NCI-H146 treated with DMSO at 0.1 percent for 48 hours (cell line): ENCODE measurements around the gene SMG1.
A peak's percentile ranks its signal among the peaks of the same experiment; 100 is the strongest.
"Not testable (repeated sequence)": the region's sequence is repeated elsewhere in the genome, so short reads cannot be mapped to it uniquely, and the experiment has no call there.

Experiments
- DNase-seq: peaks from one replicate; lab custom pipeline; 2025; ENCODE audit not compliant: unreplicated experiment; lab: John Stamatoyannopoulos, UW

The SMG1 gene

DNA sequence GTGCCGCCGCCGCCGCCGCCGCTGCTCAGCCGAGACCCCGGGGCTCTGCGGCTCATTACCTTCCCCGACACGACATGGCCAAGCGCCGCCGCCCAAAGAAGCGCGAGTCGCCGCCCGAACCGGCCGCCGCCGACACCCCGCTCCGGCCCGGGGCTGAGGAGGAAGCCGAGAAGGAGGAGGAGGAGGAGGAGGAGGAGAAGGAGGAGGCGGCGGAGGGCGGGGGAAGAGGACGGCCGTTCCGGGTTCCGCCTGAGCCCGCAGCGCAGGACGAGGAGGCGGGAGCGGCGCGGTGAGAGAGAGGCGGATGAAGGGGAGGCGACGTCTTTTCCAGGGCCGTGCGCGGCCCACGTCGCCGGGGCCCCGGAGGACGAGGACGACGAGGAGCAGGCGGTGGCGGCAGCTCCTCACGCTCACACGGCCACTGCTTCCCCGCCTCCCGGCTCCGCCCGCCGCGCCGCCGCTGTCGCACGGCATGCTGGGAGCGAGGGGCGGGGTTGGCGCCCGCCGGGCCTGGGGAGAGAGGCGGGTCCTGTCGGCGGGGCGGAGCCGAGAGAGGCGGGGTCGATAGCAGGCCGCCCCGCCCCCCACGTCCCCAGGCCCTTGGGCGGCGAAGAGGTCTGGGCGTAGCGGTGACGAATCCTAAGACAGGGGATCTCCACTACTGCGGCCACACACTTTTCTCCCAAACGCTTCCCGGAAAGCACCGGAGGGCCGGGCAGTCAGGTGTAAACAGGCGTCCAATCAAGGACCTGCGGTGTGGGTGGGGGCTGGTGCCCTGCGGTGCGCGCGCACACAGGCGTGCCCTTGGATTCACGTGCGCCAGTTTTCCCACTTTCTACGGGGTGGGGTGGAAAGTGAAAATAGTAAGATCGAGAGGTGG is at the start of gene SMG1:
Gene SMG1, minus strand, starts transcription at position 423 of the 880 bp plus-strand sequence. Its CDS starts 367 bp downstream, at position 56.
- peak; percentile 89 for DNase-seq

- DNase-seq = no peak
These were observed 48.9 kb upstream of the SMG1 start for GRCh38 chr16:18975109-18975508.

DNA sequence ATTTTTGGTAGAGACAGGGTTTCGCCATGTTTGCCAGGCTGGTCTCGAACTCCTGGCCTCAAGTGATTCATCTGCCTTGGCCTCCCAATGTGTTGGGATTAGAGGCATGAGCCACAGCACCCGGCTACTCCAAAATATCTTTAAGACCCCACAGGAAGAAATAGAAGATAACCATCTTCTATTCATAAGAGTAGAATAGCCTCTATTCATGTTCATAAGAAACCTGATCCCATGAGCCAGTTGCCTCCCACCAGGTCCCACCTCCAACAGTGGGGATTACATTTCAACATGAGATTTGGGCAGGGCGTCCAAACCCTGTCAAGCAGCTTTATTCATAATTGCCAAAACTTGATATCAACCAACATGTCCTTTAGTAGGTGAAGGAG is 43.6 kb upstream of the SMG1 start:
- no peak for DNase-seq

DNA sequence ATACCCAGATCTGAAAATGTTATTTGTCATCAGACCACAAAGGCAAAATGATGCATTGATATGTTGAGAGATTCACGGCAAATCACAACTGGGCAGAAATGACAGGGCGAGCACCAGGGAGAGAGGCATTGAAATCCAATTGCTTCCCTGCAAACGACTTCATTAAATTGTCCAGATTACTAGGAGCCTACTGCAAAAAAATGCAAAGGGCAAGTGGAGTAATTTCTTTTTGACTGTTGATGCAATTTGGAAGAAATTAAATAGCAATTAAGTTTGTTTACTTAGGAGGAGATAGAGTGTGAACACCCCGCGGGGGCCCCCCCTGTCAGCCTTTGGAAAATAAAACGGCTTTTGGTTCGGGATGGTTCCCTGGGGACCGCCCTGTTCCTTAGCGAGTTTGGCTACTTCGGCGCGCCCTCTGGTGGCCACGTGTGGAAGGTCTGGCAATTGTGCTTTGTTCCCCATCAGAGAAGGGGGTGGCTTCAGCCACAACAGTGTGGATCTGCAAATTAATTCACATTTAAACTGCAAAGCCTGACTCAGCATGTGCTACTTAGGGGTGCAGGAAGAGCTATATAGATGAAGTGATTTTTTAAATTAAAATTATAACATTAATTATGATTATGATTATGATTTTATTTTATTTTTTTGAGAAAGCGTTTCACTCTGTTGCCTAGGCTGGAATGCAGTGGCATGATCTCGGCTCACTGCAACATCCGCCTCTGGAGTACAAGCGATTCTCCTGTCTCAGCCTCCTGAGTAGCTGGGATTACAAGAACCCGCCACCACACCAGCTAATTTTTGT is 43.0 kb upstream of the SMG1 start:
- DNase-seq = peak; percentile 88

GRCh38 chr16:18966791-18967190 is 40.6 kb upstream of the SMG1 start:
- no peak for DNase-seq

DNA sequence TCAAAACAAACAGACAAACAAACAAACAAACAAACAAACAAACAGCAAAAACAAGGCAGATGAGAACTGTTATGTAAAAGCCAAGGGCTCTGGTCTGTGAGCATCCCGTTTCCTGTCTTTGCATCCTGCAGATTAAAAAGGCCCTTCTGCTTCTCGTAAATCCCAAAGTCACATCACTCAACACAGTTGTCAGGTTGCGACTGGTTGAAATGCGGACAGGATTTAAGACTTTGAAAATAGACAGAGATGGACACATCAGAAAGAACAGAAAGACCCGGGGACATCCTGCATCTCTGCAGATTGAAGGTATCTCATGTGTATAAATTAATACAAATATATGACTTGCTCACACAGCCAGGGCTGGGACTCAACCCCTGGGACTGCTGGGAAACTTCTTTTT is 39.3 kb upstream of the SMG1 start:
- DNase-seq = no peak

- DNase-seq = no peak
These were observed 32.9 kb upstream of the SMG1 start for GRCh38 chr16:18959031-18959505.

DNA sequence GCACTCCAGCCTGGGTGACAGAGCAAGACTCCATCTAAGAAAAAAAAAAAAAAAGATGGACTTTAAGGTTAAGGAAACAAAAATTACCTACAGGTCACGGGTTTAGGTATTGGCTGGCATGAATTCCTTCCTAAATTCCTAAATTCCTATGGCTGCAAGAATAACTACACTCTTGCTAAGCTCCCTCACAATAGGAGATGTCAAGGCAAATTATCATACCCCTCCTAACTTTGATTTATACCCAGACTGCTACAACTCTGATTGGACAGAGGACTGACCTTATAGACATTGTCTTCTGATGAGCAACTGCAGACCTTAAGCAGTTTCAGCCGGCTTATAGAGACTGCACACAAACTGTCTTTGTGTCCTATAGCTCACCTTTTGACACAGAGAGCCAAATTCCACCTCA is 32.4 kb upstream of the SMG1 start:
- DNase-seq = no peak

GRCh38 chr16:18956658-18957241 is 30.5 kb upstream of the SMG1 start:
- DNase-seq = not testable (repeated sequence)

- peak; percentile 53 for DNase-seq
These were observed 29.8 kb upstream of the SMG1 start for GRCh38 chr16:18955874-18956580.

GRCh38 chr16:18953547-18953946 is 27.3 kb upstream of the SMG1 start:
- peak; percentile 36 for DNase-seq

- DNase-seq = no peak
These were observed 24.4 kb upstream of the SMG1 start for GRCh38 chr16:18950469-18951185.

DNA sequence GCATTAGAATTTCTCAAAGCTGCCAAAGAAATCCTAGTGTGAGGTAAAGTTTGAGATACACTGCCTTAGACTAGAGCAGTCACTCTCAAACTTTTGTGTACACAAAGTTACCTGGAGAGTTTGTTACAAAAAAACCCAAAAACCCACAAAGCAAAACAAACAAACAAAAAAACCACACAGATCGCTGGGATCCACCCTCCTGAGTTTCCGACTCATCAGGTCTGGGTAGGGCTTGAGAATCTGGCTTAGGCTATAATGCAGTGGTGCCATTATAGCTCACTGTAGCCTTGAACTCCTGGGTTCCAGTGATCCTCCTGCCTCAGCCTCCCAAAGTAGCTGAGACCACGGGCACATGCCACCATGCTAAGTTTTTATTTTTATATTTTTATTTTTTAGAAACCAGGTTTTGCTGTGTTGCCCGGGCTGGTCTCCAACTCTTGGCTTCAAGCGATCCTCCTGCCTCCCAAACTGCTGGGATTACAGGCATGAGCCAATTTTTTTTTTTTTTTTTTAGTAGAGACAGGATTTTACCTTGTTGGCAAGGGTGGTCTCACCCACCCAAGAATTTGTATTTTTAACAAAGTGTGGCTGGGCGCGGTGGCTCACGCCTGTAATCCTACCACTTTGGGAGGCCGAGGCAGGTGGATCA is 22.3 kb upstream of the SMG1 start:
- no peak for DNase-seq

DNA sequence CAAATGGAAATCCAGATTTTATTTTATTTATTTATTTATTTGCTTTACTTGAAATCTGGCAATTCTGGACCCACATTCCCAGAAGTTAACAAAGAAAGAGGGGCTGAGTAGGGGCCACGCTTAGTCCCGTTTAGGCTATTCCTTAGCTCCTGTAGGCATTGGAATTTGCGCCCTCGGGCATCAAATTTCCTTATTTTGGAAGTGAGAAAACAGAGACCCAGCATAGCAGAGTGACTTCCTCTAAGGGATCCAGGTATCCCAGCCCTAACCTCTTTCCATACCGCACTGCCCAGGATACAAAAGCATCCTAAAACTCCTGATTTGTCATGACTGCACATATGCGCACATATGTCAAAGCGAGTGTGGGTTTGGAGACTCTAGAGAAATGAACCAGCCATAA is 19.0 kb upstream of the SMG1 start:
- no peak for DNase-seq

DNA sequence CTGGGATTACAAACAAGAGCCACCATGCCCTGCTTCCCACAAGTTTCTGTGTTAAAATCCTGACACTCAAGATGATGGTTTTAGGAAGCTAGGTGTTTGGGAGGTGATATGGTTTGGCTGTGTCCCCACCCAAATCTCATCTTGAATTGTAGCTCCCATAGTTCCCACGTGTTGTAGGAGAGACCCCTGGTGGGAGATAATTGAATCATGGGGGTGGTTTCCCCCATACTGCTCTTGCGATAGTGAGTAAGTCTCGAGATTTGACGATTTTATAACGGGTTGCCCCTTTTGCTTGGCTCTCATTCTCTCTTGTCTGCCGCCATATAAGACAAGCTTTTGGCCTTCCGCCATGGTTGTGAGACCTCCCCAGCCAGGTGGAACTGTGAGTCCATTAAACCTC is 17.2 kb upstream of the SMG1 start:
- DNase-seq = no peak

DNA sequence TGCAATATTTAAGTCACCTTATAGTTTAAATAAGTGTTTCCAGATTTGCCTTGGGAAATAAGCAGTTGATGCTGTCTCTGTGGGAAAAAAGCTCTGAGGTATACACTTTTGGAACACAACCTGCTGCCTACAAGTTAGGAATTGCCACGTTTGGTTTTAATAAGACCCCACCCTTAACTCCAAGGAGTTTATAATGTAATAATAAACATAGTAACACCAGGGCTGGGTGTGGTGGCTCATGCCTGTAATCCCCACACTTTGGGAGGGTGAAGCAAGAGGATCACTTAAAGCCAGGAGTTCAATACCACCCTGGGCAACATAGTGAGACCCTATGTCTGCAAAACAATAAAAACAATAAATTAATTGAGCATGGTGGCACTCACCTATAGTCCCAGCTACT is 15.9 kb upstream of the SMG1 start:
- no peak for DNase-seq

- no peak for DNase-seq
These were observed 15.3 kb upstream of the SMG1 start for GRCh38 chr16:18941471-18941870.

DNA sequence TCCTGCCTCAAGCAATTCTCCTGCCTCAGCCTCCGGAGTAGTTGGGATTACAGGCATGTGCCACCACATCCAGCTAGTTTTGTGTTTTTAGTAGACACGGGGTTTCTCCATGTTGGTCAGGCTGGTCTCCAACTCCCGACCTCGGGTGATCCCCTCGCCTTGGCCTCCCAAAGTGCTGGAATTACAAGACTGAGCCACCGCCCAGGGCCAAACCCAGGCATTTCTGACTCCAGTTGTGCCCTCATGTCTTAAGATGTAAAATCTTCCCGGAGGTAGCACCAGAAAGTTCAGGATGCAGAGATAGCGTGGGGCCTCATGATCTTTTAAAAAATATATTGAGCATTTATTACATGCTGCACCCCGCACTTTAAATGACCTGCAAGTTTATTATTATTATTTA is 12.8 kb upstream of the SMG1 start:
- DNase-seq = no peak

- no peak for DNase-seq
These were observed 11.2 kb upstream of the SMG1 start for GRCh38 chr16:18937390-18937789.
